DMS 273 treated with DMSO at 0.1 percent for 48 hours (cell line): ENCODE measurements around the gene PDE4D.

Experiments
- DNase-seq: peaks from one replicate; lab custom pipeline; 2025; lab: John Stamatoyannopoulos, UW

Gene PDE4D

DNA sequence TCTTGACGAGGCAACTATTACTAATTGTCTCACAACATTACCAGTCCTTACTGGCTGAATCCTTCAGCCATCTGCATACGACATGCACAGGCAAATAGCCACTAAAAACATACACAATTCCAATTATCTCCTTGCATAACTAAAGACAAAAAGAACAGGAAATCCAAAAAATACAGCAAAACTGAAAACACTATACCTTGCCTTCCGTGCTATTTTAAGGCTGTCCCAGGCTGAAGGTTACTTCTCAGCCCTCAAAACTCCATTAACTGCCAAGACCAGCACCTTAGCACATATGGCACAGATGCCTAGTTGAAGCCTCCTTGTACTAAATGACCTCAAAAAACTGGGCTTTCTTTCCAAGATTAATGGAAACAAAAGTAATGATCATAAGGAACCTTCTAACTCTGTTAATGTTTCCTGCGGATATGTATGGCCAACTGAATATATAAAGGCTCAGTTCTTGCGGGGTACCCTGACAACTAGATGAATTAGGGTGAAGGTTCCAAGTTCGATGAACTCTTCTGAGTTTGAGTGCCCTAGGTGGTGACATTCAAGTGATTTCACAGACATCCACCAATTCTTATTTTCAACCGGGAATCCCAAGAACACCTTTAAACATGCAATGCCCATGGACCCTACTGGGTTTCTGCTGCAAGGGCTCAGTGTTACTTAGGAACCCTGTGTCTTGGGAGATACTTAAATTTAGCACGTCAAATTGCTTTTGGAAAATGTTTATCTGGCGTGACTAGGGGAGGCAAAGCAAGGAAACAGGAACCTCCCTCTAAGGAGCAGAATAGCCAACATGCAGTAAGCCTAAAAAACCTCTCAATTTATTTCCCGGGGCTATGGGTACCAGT is 855.4 kb downstream of the PDE4D start:
- DNase-seq = no peak

- no peak for DNase-seq
Observed at GRCh38 chr5:59037453-59037852, 856.1 kb downstream of the PDE4D start.

DNA sequence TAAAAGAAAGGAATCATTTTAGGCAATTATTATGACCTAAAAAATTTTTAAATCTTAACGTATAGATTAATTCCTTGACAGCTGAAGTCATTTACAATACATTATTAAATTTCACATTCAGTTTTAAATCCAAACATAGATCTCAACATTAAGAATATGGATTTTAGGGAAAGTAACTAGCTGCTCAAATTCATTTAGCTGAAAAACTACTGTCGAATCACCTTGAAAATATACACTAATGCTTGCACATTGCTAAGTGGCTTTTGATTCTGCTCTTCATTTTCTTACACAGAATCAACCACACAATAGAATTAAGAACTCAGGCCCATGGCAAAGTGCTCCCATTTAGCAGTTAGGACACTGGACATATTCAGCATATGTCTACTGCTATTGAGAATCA is 856.5 kb downstream of the PDE4D start:
- no peak for DNase-seq

DNA sequence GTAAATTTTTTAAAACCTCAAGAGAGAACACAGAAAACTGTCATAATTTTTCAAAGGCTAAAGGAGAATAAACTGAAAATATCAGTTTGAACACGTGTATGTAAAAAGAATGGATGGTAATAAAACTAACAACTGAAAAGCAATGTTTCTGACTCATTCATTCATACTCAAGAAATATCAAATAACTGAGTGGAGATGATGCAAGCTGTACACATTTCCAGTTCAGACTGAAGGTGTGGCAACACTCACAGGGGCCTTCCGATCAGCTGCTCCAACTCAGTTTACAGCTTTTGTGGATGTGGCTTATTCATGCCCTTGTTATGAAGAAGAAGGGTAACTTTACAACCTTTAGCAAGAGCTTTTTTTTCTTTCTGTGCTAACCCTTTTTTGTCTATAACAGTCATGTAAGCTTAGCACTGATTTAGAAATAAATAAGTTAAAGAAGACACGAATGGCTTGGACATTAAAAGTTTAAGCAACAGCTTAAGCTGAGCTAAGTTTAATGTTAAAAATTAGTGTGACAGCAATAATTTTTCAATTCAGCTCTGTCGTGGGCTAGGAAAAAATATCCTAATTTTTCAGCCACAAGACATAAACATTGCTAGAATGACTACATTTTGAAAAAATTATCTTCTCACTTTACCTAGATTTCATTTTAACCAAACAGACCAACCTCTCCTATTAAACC is 857.1 kb downstream of the PDE4D start:
- no peak for DNase-seq

GRCh38 chr5:59035681-59036080 is 857.8 kb downstream of the PDE4D start:
- peak; percentile 51 for DNase-seq

GRCh38 chr5:59034498-59035186 is 858.9 kb downstream of the PDE4D start:
- DNase-seq = peak; percentile 51

DNA sequence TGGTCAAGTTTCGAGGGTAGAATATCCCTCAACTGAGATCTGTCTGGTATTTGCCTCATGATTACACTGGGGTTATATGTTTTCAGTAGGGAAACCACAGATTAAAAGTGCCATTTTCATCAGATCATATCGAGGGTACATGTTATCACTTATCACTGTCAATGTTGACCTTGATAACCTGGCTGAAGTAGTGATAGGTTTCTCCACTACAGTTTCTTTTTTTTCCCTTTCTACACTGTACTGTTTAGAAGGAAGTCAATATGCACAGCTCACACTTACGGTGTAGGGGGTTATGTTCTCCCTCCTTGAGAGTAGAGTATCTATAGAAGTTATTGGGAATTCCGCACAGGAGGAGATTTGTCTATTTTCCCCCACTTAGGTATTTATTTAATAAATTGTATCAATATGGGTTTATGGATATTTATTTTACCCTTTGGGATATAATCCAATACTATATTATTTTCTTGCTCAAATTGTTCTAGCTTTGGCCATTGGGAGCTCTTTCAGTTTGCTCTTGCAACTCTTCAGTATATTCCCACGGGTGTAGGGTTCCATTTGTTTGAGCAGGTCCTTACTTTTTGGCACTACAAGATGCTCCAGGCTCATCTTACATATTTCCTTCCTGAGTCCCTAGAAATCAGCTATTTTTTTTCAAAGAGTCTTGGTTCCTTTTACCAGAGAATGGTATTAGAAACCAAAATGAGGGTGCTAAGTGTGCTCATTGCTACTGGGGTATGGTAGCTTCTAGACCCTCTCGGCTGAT is 866.2 kb downstream of the PDE4D start:
- DNase-seq = no peak

DNA sequence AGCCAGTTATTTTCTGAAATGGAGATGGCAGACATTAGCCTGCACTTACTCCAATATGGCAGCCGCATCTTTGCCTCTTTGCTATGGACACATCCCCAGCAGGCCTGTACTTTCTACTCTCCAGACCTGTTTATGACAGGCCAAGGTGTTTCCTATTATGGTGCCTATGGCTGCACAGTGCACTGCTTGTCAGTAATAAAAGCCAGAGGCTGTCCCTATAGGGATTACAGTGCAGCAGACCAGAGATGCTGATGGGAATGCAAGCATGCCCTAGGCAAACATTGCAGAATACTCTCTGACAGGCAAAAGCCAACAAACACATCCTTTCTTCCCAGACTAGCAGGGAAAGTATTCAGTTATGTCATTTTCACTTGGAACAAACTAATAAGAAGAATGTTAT is 867.8 kb downstream of the PDE4D start:
- no peak for DNase-seq

GRCh38 chr5:59021837-59022514 is 871.5 kb downstream of the PDE4D start:
- no peak for DNase-seq

DNA sequence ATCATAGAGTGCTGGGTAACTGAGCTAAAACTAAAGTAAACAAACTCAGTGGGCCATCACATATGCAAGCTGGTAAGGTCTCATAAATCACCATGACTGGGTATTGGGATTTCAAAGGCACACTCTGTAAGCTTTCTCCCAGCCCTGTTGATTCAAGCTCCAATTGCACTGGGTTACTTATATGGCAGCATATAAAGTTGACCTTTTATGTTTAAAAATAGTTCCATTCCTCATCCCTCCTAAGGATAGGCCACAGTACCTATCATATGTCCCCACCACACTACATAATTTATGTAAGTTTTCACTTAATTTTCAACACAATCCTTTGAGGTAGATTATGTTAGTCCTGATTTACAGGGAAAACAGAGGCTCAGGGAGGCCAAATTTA is 872.2 kb downstream of the PDE4D start:
- DNase-seq = no peak

GRCh38 chr5:59020611-59021285 is 872.8 kb downstream of the PDE4D start:
- no peak for DNase-seq

DNA sequence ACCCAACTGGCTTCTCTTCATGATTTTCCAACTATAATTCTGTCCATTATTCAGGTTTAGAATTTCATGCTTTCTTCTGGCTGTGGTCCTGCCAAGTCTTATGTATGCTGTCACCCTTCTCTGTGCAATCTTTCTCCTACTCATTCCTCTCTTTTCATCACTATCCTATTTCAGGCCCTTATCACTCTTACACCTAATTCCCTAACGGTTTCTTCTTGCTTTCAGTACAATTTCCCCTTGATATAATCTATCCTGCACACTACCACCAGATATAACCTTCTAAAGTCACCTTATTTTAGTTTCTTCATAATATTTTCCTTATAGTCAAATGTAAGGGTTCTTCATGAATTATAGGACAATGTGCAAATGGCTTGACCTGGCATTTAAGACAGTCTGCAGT is 874.4 kb downstream of the PDE4D start:
- no peak for DNase-seq

DNA sequence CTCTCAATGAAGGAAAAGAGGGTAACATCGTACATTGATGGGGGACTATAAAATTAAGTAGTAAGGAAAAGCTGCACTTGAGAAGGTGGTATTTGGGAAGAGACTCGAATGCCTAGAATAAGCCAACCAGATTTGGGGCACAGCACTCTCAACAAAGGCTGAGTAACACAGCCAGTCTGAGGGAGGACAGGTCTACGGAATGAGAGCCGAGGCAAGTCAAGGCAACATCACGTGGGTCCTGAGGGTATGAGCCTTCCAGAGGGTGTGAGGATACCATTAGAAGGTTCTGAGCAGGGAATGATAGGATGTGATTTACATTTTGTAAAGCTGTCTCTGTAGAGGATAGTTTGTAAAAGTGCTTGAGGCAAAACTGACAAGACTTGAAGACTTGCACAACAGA is 876.6 kb downstream of the PDE4D start:
- DNase-seq = no peak

- no peak for DNase-seq
Observed at GRCh38 chr5:59008816-59009473, 884.6 kb downstream of the PDE4D start.

GRCh38 chr5:59007460-59008063 is 886.0 kb downstream of the PDE4D start:
- DNase-seq = no peak

- DNase-seq = no peak
Observed at GRCh38 chr5:59005934-59006701, 887.4 kb downstream of the PDE4D start.

GRCh38 chr5:59003641-59004040 is 889.9 kb downstream of the PDE4D start:
- no peak for DNase-seq

DNA sequence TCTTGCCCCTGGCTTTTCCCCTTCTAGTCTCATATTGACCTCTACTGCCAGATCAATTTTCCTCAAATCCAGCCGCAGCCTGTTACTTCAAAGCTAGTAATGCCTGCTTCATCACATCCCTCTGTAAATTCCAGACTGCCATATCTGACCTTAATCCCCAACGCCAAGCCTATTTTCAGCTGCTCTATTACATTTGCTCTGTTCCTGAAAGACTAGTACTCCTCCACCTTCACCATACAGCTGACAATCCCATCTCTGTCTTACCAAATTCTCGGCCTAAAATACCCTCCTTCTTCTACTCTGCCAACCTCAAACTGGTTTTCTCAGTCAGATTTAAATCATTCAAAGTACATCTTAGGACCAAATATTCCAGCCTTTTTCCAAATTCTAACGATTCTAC is 890.4 kb downstream of the PDE4D start:
- DNase-seq = no peak

- DNase-seq = no peak
Observed at GRCh38 chr5:59002162-59002825, 891.2 kb downstream of the PDE4D start.
